ENCODE measurements around the gene NAV1.
A peak's percentile ranks its signal among the peaks of the same experiment; 100 is the strongest.

NAV1 gene

GRCh38 chr1:201554789-201555592 lies 16.1 kb downstream of the NAV1 start:
- TF ChIP-seq POU6F1 (CRISPR knock-in tag; IDR thresholded peaks at IDR 0.05; ENCODE audit: borderline replicate concordance, low read depth) (no peak), PPARA (CRISPR knock-in tag; IDR thresholded peaks at IDR 0.05; ENCODE audit: borderline replicate concordance) (no peak)
- no peak for ATAC-seq

GRCh38 chr1:201555593-201555945 lies 16.6 kb downstream of the NAV1 start:
- ATAC-seq: no peak

GRCh38 chr1:201556841-201557571 lies 18.1 kb downstream of the NAV1 start:
- peak; percentile 19 for ATAC-seq
- TF ChIP-seq CREB5 (CRISPR knock-in tag; IDR thresholded peaks at IDR 0.05; ENCODE audit: low read depth) (no peak), PPARA (CRISPR knock-in tag; IDR thresholded peaks at IDR 0.05; ENCODE audit: borderline replicate concordance) (no peak), CSDC2 (CRISPR knock-in tag; IDR thresholded peaks at IDR 0.05) (no peak), ZFP30 (CRISPR knock-in tag; IDR thresholded peaks at IDR 0.05) (no peak), CSRNP3 (CRISPR knock-in tag; IDR thresholded peaks at IDR 0.05) (no peak), GLIS3 (CRISPR knock-in tag; IDR thresholded peaks at IDR 0.05) (no peak), BACH2 (CRISPR knock-in tag; IDR thresholded peaks at IDR 0.05; ENCODE audit: borderline replicate concordance) (no peak), ZNF8 (CRISPR knock-in tag; IDR thresholded peaks at IDR 0.05) (no peak), TOX (CRISPR knock-in tag; IDR thresholded peaks at IDR 0.05; ENCODE audit: borderline replicate concordance) (no peak), SNAI2 (CRISPR knock-in tag; IDR thresholded peaks at IDR 0.05) (no peak), TSHZ2 (CRISPR knock-in tag; IDR thresholded peaks at IDR 0.05) (no peak)

More at GRCh38 chr1:201555593-201555945, 16.6 kb downstream of the NAV1 start:
- TF ChIP-seq ZFP30 (CRISPR knock-in tag; IDR thresholded peaks at IDR 0.05) (no peak), PATZ1 (CRISPR knock-in tag; IDR thresholded peaks at IDR 0.05; ENCODE audit: borderline replicate concordance) (no peak), CSDC2 (CRISPR knock-in tag; IDR thresholded peaks at IDR 0.05) (no peak), ISL1 (CRISPR knock-in tag; IDR thresholded peaks at IDR 0.05) (no peak), RARB (CRISPR knock-in tag; IDR thresholded peaks at IDR 0.05) (no peak), TOX (CRISPR knock-in tag; IDR thresholded peaks at IDR 0.05; ENCODE audit: borderline replicate concordance) (no peak), ZC3H10 (CRISPR knock-in tag; IDR thresholded peaks at IDR 0.05) (no peak), TCF4 (CRISPR knock-in tag; IDR thresholded peaks at IDR 0.05; ENCODE audit: borderline replicate concordance) (no peak), POU6F1 (CRISPR knock-in tag; IDR thresholded peaks at IDR 0.05; ENCODE audit: borderline replicate concordance, low read depth) (no peak), ARNTL (CRISPR knock-in tag; IDR thresholded peaks at IDR 0.05; ENCODE audit: borderline replicate concordance, low read depth) (no peak), CREB5 (CRISPR knock-in tag; IDR thresholded peaks at IDR 0.05; ENCODE audit: low read depth) (no peak), OSR1 (CRISPR knock-in tag; IDR thresholded peaks at IDR 0.05) (no peak), GLIS3 (CRISPR knock-in tag; IDR thresholded peaks at IDR 0.05) (no peak)
